GM12891 (cell line): ENCODE measurements around the gene CTNNA1.

Experiments
- PAX5 ChIP-seq: IDR thresholded peaks from 2 replicates; pipeline ENCODE4 v1.6.1; 2011; ENCODE audit warnings: low read length, moderate library complexity, mild to moderate bottlenecking; ENCODE audit not compliant: insufficient read depth, severe bottlenecking
- POLR2A ChIP-seq: IDR thresholded peaks from 2 replicates; pipeline ENCODE4 v1.6.1; 2011; ENCODE audit warnings: low read depth, low read length, control low read depth
- POLR2AphosphoS5 ChIP-seq: IDR thresholded peaks from 2 replicates; pipeline ENCODE4 v1.6.1; 2011; ENCODE audit warnings: low read depth, low read length, control low read depth
- SPI1 ChIP-seq: IDR thresholded peaks from 2 replicates; pipeline ENCODE4 v1.6.1; 2011; ENCODE audit warnings: low read depth, low read length, control low read depth
- TAF1 ChIP-seq: IDR thresholded peaks from 2 replicates; pipeline ENCODE4 v1.6.1; 2011; ENCODE audit warnings: low read depth, low read length, control low read depth

- TF ChIP-seq POLR2AphosphoS5 (no peak), POLR2A (no peak), SPI1 (peak; percentile 94), TAF1 (no peak), PAX5 (no peak)
Observed at GRCh38 chr5:138975098-138975847, 222.0 kb downstream of the CTNNA1 start.
